Liver (tissue), 3 donors: Measurements from ENCODE around the gene U2AF2.

Source experiments
- CTCF ChIP-seq: fragments of 150-350 bp; IDR thresholded peaks from 2 replicates; pipeline ENCODE4 v1.5.1; 2017; ENCODE audit warnings: improper control_type of control experiment, low read depth, low read length; ENCODE audit not compliant: missing input control
- NR2F2 ChIP-seq: IDR thresholded peaks from 2 replicates; pipeline ENCODE4 v1.6.1; 2016; ENCODE audit warnings: antibody characterized with exemption
- TAF1 ChIP-seq: conservative IDR thresholded peaks from 2 replicates; pipeline ENCODE4 v1.6.1; 2016; ENCODE audit warnings: antibody characterized with exemption, mild to moderate bottlenecking
- TF ChIP-seq, protein P1 (sequence below): IDR thresholded peaks from 2 replicates; pipeline ENCODE4 v1.6.1; 2016; ENCODE audit warnings: antibody characterized with exemption
- donor health status: healthy.
- donor health status: healthy.

DNA sequence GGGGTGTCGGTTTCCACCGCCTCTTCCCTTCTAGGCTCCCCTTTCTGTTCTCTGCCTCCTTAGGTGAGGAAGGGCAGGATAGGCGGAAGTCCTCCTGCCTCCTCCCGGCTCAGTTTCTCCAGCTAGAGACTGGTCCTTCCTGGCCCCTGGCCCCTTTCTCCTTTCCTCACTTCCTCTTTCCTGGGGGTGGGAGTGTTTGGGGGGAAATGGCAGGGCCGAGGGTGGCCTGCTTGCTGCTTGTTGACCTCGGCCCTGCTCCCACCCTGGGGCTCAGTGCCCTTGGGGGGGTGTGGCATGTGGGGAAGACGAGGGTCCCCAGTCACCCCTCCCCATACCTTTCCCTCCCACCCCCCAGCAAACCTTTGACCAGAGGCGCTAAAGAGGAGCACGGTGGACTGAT, 5.0 kb downstream of the U2AF2 start:
- TF ChIP-seq TAF1 (no peak), CTCF (no peak), NR2F2 (no peak)
- TF ChIP-seq, protein P1, sequence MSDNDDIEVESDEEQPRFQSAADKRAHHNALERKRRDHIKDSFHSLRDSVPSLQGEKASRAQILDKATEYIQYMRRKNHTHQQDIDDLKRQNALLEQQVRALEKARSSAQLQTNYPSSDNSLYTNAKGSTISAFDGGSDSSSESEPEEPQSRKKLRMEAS: no peak
